HFF-Myc (cell line): ENCODE results near the gene DUSP19.

Experiments used
- DNase-seq: peaks from one replicate; pipeline ENCODE4 v3.0.0-alpha.2; 2011; ENCODE audit warnings: low read depth; ENCODE audit errors: extremely low read depth
- H3K4me3 ChIP-seq: replicated peaks from 2 replicates; pipeline ENCODE4 v1.5.1; 2011; ENCODE audit warnings: low read depth, mild to moderate bottlenecking, control low read depth, low read length
- CTCF ChIP-seq: IDR thresholded peaks from 2 replicates; pipeline ENCODE4 v1.5.1; 2012; ENCODE audit warnings: mild to moderate bottlenecking, low read depth, low read length, control low read depth; ENCODE audit errors: missing control alignments

Gene DUSP19

GRCh38 chr2:183088061-183088460 lies 9.5 kb downstream of the DUSP19 start:
- H3K4me3 ChIP-seq: no peak overlapping the region
- TF ChIP-seq CTCF: no peak
- DNase-seq: no peak

- no peak for TF ChIP-seq CTCF
- no peak for DNase-seq
- no peak overlapping the region for H3K4me3 ChIP-seq
Measured at GRCh38 chr2:183089192-183089851, 10.8 kb downstream of the DUSP19 start.

GRCh38 chr2:183091318-183091953 lies 12.9 kb downstream of the DUSP19 start:
- no peak overlapping the region for H3K4me3 ChIP-seq
- TF ChIP-seq CTCF: no peak
- no peak for DNase-seq

- no peak for TF ChIP-seq CTCF
- no peak for DNase-seq
- no peak overlapping the region for H3K4me3 ChIP-seq
Measured at GRCh38 chr2:183091954-183092345, 13.4 kb downstream of the DUSP19 start.

- no peak for DNase-seq
- H3K4me3 ChIP-seq: no peak overlapping the region
- no peak for TF ChIP-seq CTCF
Measured at GRCh38 chr2:183093857-183094657, 15.5 kb downstream of the DUSP19 start.

GRCh38 chr2:183105402-183106134 lies 27.0 kb downstream of the DUSP19 start:
- DNase-seq: no peak
- no peak for TF ChIP-seq CTCF
- no peak overlapping the region for H3K4me3 ChIP-seq
